ENCODE data around the gene AFF2. TPM values are rescaled to one million over a fixed set of nuclear protein-coding genes. Genes with fewer than 3 reads are reported as not detected.

Gene AFF2
- total and polyA plus RNA-seq, 3 donors from 2014 or later: 4.7 to 28.1 (median 21.3) TPM

GRCh38 chrX:148854306-148854705 is 353.9 kb downstream of the AFF2 start:
- no peak overlapping the region for H3K4me3 ChIP-seq
- 47 to 57% methylated on average over 3 to 4 of the region's 4 CpGs for WGBS, 2 donors
- no peak for TF ChIP-seq CTCF (IDR thresholded peaks at IDR 0.05)
- no peak for TF ChIP-seq POLR2A (IDR thresholded peaks at IDR 0.05)
- H3K9me3 ChIP-seq: no peaks in the 10 kb centered on the region
- H3K36me3 ChIP-seq (ENCODE audit: low read depth, missing control alignments): no peaks in the 10 kb centered on the region
- DNase-seq: no peak
- no peaks in the 10 kb centered on the region for H3K4me1 ChIP-seq
- H3K27me3 ChIP-seq: no peaks in the 10 kb centered on the region
- intact Hi-C loops (cut with DNase I; ENCODE audit: low total_unique reads): no loop called here
- H3K27ac ChIP-seq: no peak overlapping the region

- Histone ChIP-seq H3K4me1 (no peaks in the 10 kb centered on the region), H3K4me3 (no peak overlapping the region), H3K27me3 (no peaks in the 10 kb centered on the region), H3K9me3 (no peaks in the 10 kb centered on the region), H3K36me3 (ENCODE audit: low read depth, missing control alignments) (no peaks in the 10 kb centered on the region), H3K27ac (no peak overlapping the region)
- intact Hi-C loops (cut with DNase I; ENCODE audit: low total_unique reads): no loop called here
- 50 to 75% methylated on average over 1 of the region's 1 CpG for WGBS, 2 donors
- no peak for DNase-seq
- no peak for TF ChIP-seq POLR2A (IDR thresholded peaks at IDR 0.05)
Observed at GRCh38 chrX:148856505-148856904, 356.1 kb downstream of the AFF2 start.

GRCh38 chrX:148865277-148866210 is 365.1 kb downstream of the AFF2 start:
- Histone ChIP-seq H3K4me1 (no peaks in the 10 kb centered on the region), H3K27me3 (no peaks in the 10 kb centered on the region), H3K27ac (no peak overlapping the region), H3K36me3 (ENCODE audit: low read depth, missing control alignments) (no peaks in the 10 kb centered on the region), H3K9me3 (no peaks in the 10 kb centered on the region), H3K4me3 (no peak overlapping the region)
- 78 to 80% methylated on average over 8 to 9 of the region's 9 CpGs for WGBS, 2 donors
- no peak for DNase-seq
- intact Hi-C loops (cut with DNase I; ENCODE audit: low total_unique reads): no loop called here
- no peak for TF ChIP-seq CTCF (IDR thresholded peaks at IDR 0.05)
- TF ChIP-seq POLR2A (IDR thresholded peaks at IDR 0.05): no peak

- Histone ChIP-seq H3K27ac (no peak overlapping the region), H3K4me1 (no peaks in the 10 kb centered on the region), H3K36me3 (ENCODE audit: low read depth, missing control alignments) (no peaks in the 10 kb centered on the region), H3K4me3 (no peak overlapping the region), H3K9me3 (no peaks in the 10 kb centered on the region), H3K27me3 (no peaks in the 10 kb centered on the region)
- intact Hi-C loops (cut with DNase I; ENCODE audit: low total_unique reads): no loop called here
- TF ChIP-seq CTCF (IDR thresholded peaks at IDR 0.05) (no peak), POLR2A (IDR thresholded peaks at IDR 0.05) (no peak)
- no peak for DNase-seq
- WGBS, 2 donors: 66 to 79% methylated on average over 2 of the region's 2 CpGs
Observed at GRCh38 chrX:148867596-148867995, 367.2 kb downstream of the AFF2 start.

DNA sequence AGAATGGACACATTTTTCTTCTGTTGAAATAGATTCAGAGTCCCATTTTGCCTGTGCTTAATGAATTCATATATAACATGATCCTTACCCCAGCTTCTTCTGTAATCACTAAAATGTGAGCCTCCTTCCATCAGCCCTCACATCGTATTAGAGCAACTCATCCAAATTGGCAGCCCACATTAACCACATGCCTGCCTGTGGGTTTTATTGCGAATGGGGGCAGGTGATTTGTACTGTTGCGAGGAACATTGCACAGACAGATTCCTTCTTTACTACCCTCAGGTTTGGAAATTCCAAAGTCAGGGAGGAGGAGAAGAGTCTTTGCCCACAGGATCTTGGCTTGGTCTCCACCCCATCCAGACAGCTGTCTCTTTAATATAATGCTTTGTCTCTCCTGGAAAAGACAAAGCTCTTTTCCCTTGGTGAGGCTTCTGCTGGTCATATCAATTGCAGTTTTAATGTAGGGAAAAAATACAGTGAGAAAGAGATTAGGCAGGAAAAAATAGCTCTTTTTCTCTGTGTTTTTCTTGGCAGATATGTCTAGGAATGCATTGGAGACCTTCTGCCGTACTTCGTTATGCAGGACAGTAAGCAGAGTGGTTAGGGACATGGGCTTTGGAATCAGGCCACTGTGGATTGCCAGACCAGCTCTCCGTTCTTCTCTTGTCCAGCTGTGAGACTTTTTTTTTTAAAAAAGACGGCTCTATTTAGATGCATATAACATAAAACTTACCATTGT is 371.2 kb downstream of the AFF2 start:
- DNase-seq: peak; percentile 15
- no peak for TF ChIP-seq POLR2A (IDR thresholded peaks at IDR 0.05)
- TF ChIP-seq CTCF (IDR thresholded peaks at IDR 0.05): no peak
- Histone ChIP-seq H3K9me3 (no peaks in the 10 kb centered on the region), H3K4me3 (no peak overlapping the region), H3K36me3 (ENCODE audit: low read depth, missing control alignments) (no peaks in the 10 kb centered on the region), H3K4me1 (no peaks in the 10 kb centered on the region), H3K27me3 (no peaks in the 10 kb centered on the region), H3K27ac (no peak overlapping the region)
- 43 to 58% methylated on average over 4 to 7 of the region's 7 CpGs for WGBS, 2 donors
- intact Hi-C loops (cut with DNase I; ENCODE audit: low total_unique reads): no loop called here

All from testis (tissue), 3 donors.